GM21529 (cell line): ENCODE measurements around the gene LRRC9.

Experiments
- ATAC-seq: cut with Tn5 transposase; IDR thresholded peaks from one replicate; pipeline ENCODE4 v1.9.1; 2021; ENCODE audit not compliant: unreplicated experiment

The LRRC9 gene

GRCh38 chr14:60106339-60106738 lies 186.4 kb downstream of the LRRC9 start:
- no peak for ATAC-seq

DNA sequence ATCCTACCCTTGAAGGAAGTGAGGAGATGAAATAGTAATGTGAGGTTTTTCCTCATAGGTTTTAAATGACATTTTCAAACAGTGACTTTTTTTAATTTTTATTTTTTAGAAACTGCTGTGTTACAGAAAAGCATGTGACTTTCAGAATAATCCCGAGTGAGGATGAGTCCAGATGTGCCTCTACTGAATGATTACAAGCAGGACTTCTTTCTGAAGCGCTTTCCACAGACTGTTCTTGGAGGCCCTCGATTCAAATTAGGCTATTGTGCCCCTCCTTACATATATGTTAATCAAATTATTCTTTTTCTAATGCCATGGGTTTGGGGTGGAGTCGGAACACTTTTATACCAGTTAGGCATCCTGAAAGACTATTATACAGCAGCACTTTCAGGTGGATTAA lies 187.5 kb downstream of the LRRC9 start:
- ATAC-seq: no peak

- ATAC-seq: no peak
Observed at GRCh38 chr14:60111732-60112131, 191.8 kb downstream of the LRRC9 start.
